ENCODE results near the gene KSR2.

DNA sequence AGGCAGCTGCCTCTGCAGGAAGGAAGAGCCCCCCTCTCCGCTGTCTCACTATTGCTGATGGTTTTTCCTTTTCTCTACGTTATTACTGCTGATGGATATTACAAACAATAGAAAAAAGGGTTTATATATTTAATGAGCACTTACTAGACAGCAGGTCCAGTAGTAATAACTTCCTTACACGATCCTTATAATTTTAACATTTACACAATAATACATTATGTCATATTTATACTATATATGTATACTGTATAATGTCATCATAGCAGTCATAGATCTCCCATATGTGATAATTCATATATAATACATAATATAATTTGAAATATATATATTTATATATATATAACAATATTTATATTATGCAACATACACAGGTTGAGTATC, 92.4 kb downstream of the KSR2 start:
- TF ChIP-seq, protein P1, sequence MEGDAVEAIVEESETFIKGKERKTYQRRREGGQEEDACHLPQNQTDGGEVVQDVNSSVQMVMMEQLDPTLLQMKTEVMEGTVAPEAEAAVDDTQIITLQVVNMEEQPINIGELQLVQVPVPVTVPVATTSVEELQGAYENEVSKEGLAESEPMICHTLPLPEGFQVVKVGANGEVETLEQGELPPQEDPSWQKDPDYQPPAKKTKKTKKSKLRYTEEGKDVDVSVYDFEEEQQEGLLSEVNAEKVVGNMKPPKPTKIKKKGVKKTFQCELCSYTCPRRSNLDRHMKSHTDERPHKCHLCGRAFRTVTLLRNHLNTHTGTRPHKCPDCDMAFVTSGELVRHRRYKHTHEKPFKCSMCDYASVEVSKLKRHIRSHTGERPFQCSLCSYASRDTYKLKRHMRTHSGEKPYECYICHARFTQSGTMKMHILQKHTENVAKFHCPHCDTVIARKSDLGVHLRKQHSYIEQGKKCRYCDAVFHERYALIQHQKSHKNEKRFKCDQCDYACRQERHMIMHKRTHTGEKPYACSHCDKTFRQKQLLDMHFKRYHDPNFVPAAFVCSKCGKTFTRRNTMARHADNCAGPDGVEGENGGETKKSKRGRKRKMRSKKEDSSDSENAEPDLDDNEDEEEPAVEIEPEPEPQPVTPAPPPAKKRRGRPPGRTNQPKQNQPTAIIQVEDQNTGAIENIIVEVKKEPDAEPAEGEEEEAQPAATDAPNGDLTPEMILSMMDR (IDR thresholded peaks at IDR 0.05; ENCODE audit: low read depth, low read length, poor library complexity, severe bottlenecking) = no peak
- no peak for TF ChIP-seq EZH2phosphoT487 (IDR thresholded peaks at IDR 0.05; ENCODE audit: borderline replicate concordance, low read length)
